Mesothelial cell of epicardium (in vitro differentiated cells): ENCODE results near the gene PLEKHG5. TPM values are rescaled to one million over a fixed set of nuclear protein-coding genes. Genes with fewer than 3 reads are reported as not detected.

Experiments
- DNase-seq, 2 experiments: peaks; one replicate each; pipeline ENCODE4 v3.0.0; 2021; ENCODE audit warnings: low spot score in 2 of 2; ENCODE audit not compliant: unreplicated experiment in 2 of 2
- H3K27ac Mint-ChIP-seq: 2 replicates; pipeline ENCODE4 v1.8.0; 2021; ENCODE audit warnings: mixed read lengths
- H3K27me3 Mint-ChIP-seq: 2 replicates; pipeline ENCODE4 v1.8.0; 2021; ENCODE audit warnings: low read depth, mixed read lengths
- H3K36me3 Mint-ChIP-seq: 2 replicates; pipeline ENCODE4 v1.8.0; 2021; ENCODE audit warnings: mixed read lengths
- H3K4me1 Mint-ChIP-seq: 2 replicates; pipeline ENCODE4 v1.8.0; 2021; ENCODE audit warnings: mixed read lengths
- H3K4me3 Mint-ChIP-seq: 2 replicates; pipeline ENCODE4 v1.8.0; 2021; ENCODE audit warnings: mild to moderate bottlenecking, moderate library complexity, mixed read lengths
- H3K9me3 Mint-ChIP-seq: 2 replicates; pipeline ENCODE4 v1.8.0; 2021; ENCODE audit warnings: mixed read lengths
- total RNA-seq: library from RNA; stranded (reverse); gene quantifications from 3 replicates; pipeline ENCODE4 v1.2.1, GENCODE V29; 2021
- TF ChIP-seq, protein P1 (sequence below): fragments of 200-600 bp; sonication (generic); IDR thresholded peaks from one replicate; pipeline ENCODE4 v1.5.0; 2021; ENCODE audit warnings: antibody characterized with exemption; ENCODE audit not compliant: unreplicated experiment

The PLEKHG5 gene
- total RNA-seq, 1 donor from 2014 or later = 51.2 TPM

DNA sequence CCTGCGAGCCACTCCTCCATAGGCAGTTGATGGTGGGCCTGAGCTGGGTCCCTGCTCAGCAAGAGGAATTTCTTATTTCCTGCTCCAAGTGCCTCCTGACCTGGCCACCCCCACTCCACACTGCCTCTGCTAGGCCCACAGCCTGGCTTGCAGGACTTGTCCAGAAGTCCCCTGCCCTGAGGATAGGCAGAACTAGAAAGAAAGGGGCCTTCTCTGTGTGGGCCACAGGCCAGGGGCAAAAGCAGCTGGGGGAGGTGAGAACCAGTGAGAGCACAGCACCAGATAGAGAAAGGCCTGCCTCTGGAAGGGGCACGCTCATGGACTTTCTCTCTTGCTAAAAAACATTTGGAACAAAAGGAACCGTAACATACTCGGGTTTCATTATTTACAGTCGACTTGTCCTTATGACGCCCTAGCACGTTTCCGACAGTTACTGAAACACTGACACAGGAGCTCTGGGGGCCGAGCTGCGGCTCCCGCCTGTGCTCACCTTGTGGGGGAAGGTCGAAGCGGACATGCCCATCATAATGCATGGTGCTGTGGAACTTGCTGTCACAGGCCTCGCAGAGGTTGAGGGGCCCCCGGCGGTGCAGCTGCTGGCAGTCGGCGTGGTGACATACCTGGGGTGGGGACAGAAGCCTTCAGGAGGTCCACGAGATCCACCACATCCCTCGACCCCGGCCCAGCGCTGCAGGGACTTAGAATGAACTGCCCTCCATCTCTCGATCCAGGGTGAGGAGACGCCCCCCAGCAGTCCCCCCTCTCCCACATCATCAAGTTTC lies 14.2 kb downstream of the PLEKHG5 start:
- Mint-ChIP-seq H3K9me3 (no peaks in the 10 kb centered on the region), H3K4me3 (no peak overlapping the region), H3K4me1 (no peaks in the 10 kb centered on the region), H3K27me3 (no peaks in the 10 kb centered on the region), H3K36me3 (peaks cover 4% of the 10 kb centered on the region), H3K27ac (no peak overlapping the region)
- TF ChIP-seq, protein P1, sequence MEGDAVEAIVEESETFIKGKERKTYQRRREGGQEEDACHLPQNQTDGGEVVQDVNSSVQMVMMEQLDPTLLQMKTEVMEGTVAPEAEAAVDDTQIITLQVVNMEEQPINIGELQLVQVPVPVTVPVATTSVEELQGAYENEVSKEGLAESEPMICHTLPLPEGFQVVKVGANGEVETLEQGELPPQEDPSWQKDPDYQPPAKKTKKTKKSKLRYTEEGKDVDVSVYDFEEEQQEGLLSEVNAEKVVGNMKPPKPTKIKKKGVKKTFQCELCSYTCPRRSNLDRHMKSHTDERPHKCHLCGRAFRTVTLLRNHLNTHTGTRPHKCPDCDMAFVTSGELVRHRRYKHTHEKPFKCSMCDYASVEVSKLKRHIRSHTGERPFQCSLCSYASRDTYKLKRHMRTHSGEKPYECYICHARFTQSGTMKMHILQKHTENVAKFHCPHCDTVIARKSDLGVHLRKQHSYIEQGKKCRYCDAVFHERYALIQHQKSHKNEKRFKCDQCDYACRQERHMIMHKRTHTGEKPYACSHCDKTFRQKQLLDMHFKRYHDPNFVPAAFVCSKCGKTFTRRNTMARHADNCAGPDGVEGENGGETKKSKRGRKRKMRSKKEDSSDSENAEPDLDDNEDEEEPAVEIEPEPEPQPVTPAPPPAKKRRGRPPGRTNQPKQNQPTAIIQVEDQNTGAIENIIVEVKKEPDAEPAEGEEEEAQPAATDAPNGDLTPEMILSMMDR = no peak
- no peak for DNase-seq

DNA sequence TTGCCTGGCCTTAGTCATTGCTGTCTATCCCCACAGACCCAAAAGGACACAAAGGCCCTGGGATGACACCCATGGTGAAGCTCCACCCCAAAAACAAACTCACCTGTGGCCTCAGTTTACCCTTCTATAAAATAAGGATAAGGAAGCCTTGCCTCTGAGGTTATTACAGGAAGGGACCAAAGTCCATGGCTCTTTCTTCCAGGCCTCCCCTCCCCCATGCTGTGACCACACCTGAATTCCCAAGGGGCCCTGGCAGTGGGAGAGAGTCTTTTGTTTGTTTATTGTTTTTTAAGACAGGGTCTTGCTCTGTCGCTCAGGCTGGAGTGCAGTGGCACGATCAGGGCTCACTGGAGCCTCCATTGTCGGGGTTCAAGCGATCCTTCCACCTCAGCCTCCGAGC lies 15.0 kb downstream of the PLEKHG5 start:
- Mint-ChIP-seq H3K4me3 (no peak overlapping the region), H3K27ac (no peak overlapping the region), H3K9me3 (no peaks in the 10 kb centered on the region), H3K36me3 (peaks cover 10% of the 10 kb centered on the region), H3K4me1 (no peaks in the 10 kb centered on the region), H3K27me3 (no peaks in the 10 kb centered on the region)
- TF ChIP-seq, protein P1 = no peak
- no peak for DNase-seq

GRCh38 chr1:6475381-6476133 lies 15.9 kb downstream of the PLEKHG5 start:
- TF ChIP-seq, protein P1 = peak; percentile 96
- no peak overlapping the region for H3K27ac Mint-ChIP-seq
- H3K36me3 Mint-ChIP-seq = peaks cover 10% of the 10 kb centered on the region
- H3K9me3 Mint-ChIP-seq = no peaks in the 10 kb centered on the region
- H3K4me1 Mint-ChIP-seq = no peaks in the 10 kb centered on the region
- DNase-seq = peak; percentile 54 to 79
- no peaks in the 10 kb centered on the region for H3K27me3 Mint-ChIP-seq
- H3K4me3 Mint-ChIP-seq = no peak overlapping the region

DNA sequence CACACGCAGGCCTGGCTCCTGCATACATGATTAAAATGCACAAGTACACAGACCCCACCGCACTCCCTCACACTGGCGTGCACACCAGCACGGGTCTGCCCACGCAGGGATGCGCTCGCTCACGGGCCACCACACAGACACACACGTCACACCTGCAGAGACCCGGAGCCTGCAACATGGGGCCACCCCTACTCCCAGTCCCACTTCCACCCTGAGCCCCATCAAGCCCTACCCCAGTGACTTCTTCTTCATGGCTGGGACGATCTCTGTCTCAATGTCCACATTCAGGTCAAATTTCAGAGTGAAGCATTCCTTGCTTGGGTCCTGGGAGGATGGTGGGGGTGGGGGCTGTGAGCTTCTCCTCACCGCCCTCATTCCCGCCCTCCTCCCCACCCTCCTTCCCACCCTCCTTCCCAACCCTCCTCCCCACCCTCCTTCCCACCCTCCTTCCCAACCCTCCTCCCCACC lies 16.6 kb downstream of the PLEKHG5 start:
- TF ChIP-seq, protein P1 = no peak
- Mint-ChIP-seq H3K27me3 (no peaks in the 10 kb centered on the region), H3K4me3 (no peak overlapping the region), H3K4me1 (no peaks in the 10 kb centered on the region), H3K36me3 (peaks cover 10% of the 10 kb centered on the region), H3K27ac (no peak overlapping the region), H3K9me3 (no peaks in the 10 kb centered on the region)
- no peak for DNase-seq

- Mint-ChIP-seq H3K27me3 (no peaks in the 10 kb centered on the region), H3K27ac (no peak overlapping the region), H3K36me3 (peaks cover 11% of the 10 kb centered on the region), H3K4me3 (no peak overlapping the region), H3K4me1 (no peaks in the 10 kb centered on the region), H3K9me3 (no peaks in the 10 kb centered on the region)
- TF ChIP-seq, protein P1 = no peak
- DNase-seq = no peak
These were observed 17.3 kb downstream of the PLEKHG5 start for GRCh38 chr1:6473974-6474814.
